Nephron progenitor cell (in vitro differentiated cells): Measurements from ENCODE around the gene HFE.
"Not testable (repeated sequence)": the region's sequence is repeated elsewhere in the genome, so short reads cannot be mapped to it uniquely, and the experiment has no call there.

ENCODE experiments used
- DNase-seq: peaks from one replicate; pipeline ENCODE4 v3.0.0; 2021
- H3K27ac Mint-ChIP-seq: 2 replicates; pipeline ENCODE4 v1.8.0; 2021; ENCODE audit warnings: mild to moderate bottlenecking, moderate library complexity, mixed read lengths
- H3K27me3 Mint-ChIP-seq: 2 replicates; pipeline ENCODE4 v1.8.0; 2021; ENCODE audit warnings: mild to moderate bottlenecking, low read depth, mixed read lengths; ENCODE audit not compliant: poor library complexity
- H3K36me3 Mint-ChIP-seq: 2 replicates; pipeline ENCODE4 v1.8.0; 2021; ENCODE audit warnings: low read depth, mixed read lengths
- H3K4me1 Mint-ChIP-seq: 2 replicates; pipeline ENCODE4 v1.8.0; 2021; ENCODE audit warnings: mixed read lengths
- H3K4me3 Mint-ChIP-seq: 2 replicates; pipeline ENCODE4 v1.8.0; 2021; ENCODE audit warnings: mild to moderate bottlenecking, moderate library complexity, mixed read lengths
- H3K9me3 Mint-ChIP-seq: 2 replicates; pipeline ENCODE4 v1.8.0; 2021; ENCODE audit warnings: mild to moderate bottlenecking, moderate library complexity, mixed read lengths
- CTCF ChIP-seq: fragments of 200-600 bp; sonication (generic); IDR thresholded peaks from 2 replicates; pipeline ENCODE4 v1.5.0; 2021; ENCODE audit warnings: antibody characterized with exemption

Gene HFE

GRCh38 chr6:26075063-26075717 is 12.0 kb upstream of the HFE start:
- Mint-ChIP-seq H3K9me3 (peaks cover 4% of the 10 kb centered on the region), H3K4me3 (no peak overlapping the region), H3K4me1 (peaks cover 17% of the 10 kb centered on the region), H3K36me3 (no peaks in the 10 kb centered on the region), H3K27me3 (no peaks in the 10 kb centered on the region), H3K27ac (no peak overlapping the region)
- no peak for TF ChIP-seq CTCF
- no peak for DNase-seq

GRCh38 chr6:26078066-26078465 is 9.2 kb upstream of the HFE start:
- peaks cover 30% of the 10 kb centered on the region for H3K9me3 Mint-ChIP-seq
- not testable (repeated sequence) for H3K27me3 Mint-ChIP-seq, H3K4me3 Mint-ChIP-seq, DNase-seq, H3K27ac Mint-ChIP-seq, H3K4me1 Mint-ChIP-seq, H3K36me3 Mint-ChIP-seq

GRCh38 chr6:26081096-26081495 is 6.1 kb upstream of the HFE start:
- peaks cover 36% of the 10 kb centered on the region for H3K9me3 Mint-ChIP-seq
- H3K36me3 Mint-ChIP-seq, DNase-seq, H3K4me1 Mint-ChIP-seq, H3K27ac Mint-ChIP-seq, H3K4me3 Mint-ChIP-seq, H3K27me3 Mint-ChIP-seq: not testable (repeated sequence)

- peaks cover 25% of the 10 kb centered on the region for H3K4me1 Mint-ChIP-seq
- peaks cover 16% of the 10 kb centered on the region for H3K27me3 Mint-ChIP-seq
- H3K9me3 Mint-ChIP-seq = peaks cover 24% of the 10 kb centered on the region
- H3K36me3 Mint-ChIP-seq = peaks cover 6% of the 10 kb centered on the region
- DNase-seq = no peak
- H3K4me3 Mint-ChIP-seq = no peak overlapping the region
- TF ChIP-seq CTCF = no peak
- no peak overlapping the region for H3K27ac Mint-ChIP-seq
Measured at GRCh38 chr6:26086211-26086610, 1.0 kb upstream of the HFE start.

- no peak for TF ChIP-seq CTCF
- H3K4me1 Mint-ChIP-seq = peaks cover 30% of the 10 kb centered on the region
- H3K9me3 Mint-ChIP-seq = peaks cover 3% of the 10 kb centered on the region
- H3K27ac Mint-ChIP-seq = no peak overlapping the region
- peak overlapping the region; percentile 85 for H3K4me3 Mint-ChIP-seq
- H3K36me3 Mint-ChIP-seq = peaks cover 6% of the 10 kb centered on the region
- peaks cover 10% of the 10 kb centered on the region for H3K27me3 Mint-ChIP-seq
- DNase-seq = no peak
Measured at GRCh38 chr6:26088344-26088743, 1.1 kb downstream of the HFE start.

GRCh38 chr6:26089272-26089671 is 2.0 kb downstream of the HFE start:
- no peak for TF ChIP-seq CTCF
- Mint-ChIP-seq H3K4me3 (no peak overlapping the region), H3K9me3 (no peaks in the 10 kb centered on the region), H3K36me3 (peaks cover 6% of the 10 kb centered on the region), H3K27me3 (peaks cover 9% of the 10 kb centered on the region), H3K4me1 (peaks cover 30% of the 10 kb centered on the region), H3K27ac (peak overlapping the region; percentile 15)
- no peak for DNase-seq

- peaks cover 30% of the 10 kb centered on the region for H3K4me1 Mint-ChIP-seq
- H3K27me3 Mint-ChIP-seq = peaks cover 10% of the 10 kb centered on the region
- DNase-seq = no peak
- no peak for TF ChIP-seq CTCF
- H3K4me3 Mint-ChIP-seq = no peak overlapping the region
- no peak overlapping the region for H3K27ac Mint-ChIP-seq
- H3K9me3 Mint-ChIP-seq = no peaks in the 10 kb centered on the region
- H3K36me3 Mint-ChIP-seq = peaks cover 6% of the 10 kb centered on the region
Measured at GRCh38 chr6:26092443-26092842, 5.2 kb downstream of the HFE start.
